COLO829 (cell line): ENCODE measurements around the gene SPAG7.

ENCODE experiments used
- DNase-seq: peaks from one replicate; pipeline ENCODE4 v3.0.0; 2012; ENCODE audit warnings: low spot score

Gene SPAG7

DNA sequence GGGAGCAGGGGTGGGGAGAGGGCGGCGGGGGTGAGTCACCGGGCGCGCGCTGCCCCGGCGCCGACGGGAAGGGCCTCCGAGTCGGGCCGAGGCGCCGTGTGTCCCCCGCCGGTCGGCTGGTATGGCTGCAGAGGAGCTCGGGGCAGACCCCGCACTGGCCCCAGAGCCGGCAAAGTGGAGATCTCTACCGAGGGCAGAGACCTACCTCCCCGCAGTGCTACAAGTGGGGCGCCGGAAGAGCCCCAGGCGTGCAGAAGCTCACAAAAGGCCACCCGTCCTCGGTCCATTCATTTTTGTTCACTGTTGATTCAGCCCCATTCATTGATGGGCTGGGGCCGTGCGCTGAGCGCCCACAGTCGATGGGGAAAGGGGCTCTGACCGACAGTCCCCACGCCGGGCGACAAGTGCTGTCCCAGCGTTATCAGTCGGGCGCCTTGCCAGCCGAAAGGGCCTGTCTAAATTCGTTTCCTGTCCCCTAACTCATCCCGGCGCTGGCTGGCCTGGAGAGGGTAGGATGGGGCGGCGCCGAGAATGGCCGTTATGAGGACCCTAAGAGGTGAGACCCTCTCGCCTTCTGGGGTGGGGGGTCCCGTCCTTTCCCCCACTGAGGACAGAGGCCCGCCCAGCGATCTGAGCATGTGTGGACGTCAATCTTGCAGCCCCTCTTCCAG lies 17.4 kb downstream of the SPAG7 start:
- no peak for DNase-seq

DNA sequence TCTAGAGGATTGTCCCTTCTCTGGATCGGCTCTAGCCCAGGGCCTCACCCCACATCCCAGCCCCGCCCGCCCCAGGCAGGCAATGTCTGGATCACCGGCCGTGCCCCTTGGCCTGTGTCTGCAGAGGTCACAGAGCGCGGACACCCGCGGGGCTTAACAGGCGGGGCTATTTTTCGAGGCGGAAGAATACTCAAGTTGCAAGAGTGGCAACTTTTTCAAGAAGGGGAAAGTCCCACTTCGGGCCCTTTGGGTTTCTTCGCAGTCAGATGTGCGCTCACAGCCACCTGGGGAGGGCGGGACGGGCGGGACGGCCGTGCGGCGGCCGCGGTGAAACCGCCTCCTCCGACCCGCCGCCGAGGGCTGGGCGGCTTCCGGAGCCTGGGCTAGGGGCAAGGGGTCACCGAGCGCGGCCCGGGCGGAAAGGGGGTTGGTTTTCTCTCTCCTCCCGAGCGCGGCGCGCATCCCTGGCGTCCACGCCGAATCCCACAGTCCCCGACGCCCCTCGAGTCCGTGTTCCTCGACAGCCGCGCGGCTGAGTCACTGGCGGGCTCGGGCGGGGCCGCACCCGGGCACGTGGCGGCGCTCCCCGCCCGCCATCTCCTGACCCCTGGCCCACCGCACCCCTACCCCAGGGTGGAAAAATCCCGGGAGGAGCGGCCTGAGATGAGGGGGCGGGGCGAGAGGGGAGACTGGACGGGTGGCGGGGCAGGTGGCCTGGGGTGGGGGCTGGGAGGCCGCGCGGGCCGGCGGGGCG lies 18.1 kb downstream of the SPAG7 start:
- no peak for DNase-seq

DNA sequence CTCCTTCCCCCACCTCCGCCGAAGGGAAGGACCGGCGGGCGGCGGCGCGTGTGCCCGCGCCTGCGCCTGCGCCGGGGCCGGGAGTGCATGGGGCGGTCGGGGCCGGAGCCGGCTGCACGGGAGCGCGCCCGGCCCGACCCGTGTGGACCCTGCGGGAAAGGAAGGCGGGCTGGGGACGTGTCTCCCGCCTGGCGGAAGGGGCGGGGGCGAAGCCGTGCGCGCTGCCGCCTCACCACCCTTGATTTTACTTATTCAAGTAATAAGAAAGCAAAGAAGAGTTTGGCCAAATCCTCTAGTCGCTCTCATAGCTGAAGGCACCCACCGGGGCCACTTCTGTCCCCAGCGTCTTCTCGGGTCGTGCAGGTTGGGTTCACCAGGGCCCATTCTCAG lies 18.7 kb downstream of the SPAG7 start:
- peak; percentile 88 for DNase-seq

DNA sequence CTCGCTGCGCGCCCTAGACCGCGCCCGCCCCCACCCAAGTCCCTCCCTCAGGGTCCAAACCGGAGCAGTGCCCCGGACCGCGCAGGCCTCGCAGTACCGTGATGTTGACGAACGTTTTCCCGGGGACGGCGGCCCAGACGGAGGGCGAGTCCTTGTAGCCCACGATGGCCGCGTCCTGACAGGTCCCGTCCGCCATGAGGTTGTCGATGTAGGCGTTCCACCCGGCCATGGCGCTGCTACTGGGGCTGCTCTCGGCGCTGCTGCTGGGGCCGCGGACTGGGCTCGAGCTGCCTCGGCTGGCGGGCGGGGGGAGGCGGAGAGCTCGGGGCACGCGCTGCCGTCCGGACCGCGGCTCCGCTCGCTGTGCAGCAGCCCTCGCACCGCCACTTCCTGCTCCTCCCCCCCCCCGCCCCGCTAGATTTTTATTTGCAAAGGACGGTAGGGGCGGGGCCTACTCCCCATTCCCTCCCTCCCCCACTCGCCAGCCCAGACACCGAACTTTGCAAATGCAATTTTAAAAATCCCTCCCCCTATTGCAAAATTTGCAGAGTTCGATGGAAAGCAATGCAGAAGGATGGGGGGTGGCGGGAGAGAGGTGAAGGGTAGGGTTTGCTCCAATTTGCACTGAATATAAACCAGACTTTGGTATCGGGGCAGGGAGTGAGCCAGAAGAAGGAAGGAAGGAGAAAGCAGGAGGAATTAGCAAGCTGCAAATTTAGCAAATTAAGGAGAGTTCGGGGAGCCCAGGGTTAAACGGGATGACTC lies 19.3 kb downstream of the SPAG7 start, which contains the start of gene PFN1:
TSS of gene PFN1 (minus strand) at position 365 of the 765 bp plus-strand sequence. CDS start at position 229, 136 bp downstream.
- peak; percentile 86 for DNase-seq

DNA sequence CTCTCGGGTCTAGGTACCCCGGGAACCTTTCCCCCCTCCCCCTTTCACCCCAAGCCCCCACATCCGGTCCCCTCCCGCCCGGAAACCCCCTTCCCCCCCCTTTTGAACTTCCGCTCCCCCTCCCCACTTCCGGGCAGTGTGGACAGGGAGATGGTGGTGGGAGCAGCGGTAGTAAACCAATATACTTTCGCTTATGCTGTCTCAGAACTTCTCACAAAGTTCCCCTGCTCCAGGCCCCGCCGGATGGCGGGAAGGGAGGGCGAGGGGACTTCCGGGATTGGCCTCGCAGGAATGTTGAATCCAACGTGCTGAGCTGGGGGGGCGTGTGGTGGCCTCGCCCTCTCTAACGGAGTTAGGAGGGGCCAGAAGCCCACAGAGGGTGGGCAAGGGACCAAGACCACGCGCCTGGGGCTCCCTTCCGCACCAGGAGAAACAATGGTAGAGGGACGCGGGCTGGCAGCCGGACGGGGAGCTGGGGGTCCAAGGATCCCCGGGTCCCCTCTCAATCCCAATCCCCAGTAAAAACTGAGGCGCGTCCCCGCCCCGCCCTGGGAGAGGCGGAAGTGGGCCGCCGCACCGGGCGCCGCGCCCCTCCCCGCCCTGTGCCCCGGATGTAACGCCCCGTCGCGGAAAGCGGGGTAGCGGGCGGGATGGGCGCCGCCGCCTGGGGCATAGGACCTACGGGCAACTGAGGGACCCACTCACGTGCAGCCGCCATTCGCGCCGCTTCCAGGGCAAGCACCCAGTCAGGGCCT lies 20.0 kb downstream of the SPAG7 start:
- DNase-seq: no peak

DNA sequence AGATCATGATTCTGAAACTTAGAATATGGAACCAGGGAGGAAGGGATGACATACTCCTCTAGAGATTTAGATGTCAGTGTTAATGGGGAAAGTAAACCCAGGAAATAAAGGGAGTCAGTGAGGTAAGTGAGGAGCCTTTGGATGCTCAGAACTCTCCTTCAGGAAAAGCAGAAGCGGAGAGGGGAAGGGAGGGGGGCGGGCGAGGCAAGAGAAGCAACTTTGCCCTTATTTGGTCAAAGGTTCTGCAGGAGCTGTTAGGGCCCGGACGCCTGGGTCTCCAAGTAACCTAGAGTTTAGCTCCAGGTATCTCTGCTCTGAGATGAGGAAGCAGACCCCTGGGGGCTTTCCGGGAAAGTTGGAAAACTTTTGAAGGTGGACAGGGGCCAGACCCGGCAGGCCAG lies 20.6 kb downstream of the SPAG7 start:
- DNase-seq: no peak

DNA sequence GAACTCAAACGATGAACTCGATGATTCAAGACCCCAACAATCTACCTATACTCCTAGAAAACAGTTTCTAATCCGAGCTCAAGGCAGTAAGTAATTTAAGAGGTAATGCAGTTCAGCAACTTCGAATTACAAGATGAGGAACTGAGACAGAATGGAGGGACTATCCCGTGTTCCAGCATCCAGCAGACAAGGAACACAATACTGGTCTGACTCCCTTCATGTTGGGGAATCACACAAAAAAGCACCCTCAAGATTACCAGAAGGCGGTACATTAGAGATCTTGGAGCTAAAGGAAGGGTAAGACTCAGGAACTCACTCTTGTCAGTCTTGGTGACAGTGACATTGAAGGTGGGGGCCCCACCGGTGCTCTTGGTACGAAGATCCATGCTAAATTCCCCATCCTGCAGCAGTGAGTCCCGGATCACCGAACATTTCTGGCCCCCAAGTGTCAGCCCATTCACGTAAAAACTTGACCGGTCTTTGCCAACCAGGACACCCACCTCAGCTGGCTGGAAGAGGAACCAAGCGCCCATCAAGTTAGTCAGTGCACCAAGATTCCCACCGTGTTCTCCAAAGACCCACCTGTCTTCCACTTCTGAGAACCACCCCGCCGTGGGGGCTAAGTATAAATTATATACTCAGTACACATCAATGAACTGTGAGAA lies 21.2 kb downstream of the SPAG7 start:
- no peak for DNase-seq

DNA sequence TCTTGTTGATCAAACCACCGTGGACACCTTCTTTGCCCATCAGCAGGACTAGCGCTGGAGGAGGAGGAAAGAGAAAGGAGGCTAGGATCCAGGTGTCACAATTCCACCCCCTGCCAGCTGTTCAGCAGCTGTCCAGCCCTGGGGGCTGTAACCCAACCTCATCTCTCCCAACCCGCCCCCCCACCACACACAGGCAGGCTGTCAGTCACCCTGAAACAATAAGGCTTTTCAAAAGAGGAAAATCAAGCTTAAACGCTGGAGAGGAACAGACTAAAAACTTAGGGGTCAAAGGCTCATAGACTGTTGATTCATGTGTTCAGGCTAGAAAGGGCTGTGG lies 21.7 kb downstream of the SPAG7 start:
- no peak for DNase-seq

DNA sequence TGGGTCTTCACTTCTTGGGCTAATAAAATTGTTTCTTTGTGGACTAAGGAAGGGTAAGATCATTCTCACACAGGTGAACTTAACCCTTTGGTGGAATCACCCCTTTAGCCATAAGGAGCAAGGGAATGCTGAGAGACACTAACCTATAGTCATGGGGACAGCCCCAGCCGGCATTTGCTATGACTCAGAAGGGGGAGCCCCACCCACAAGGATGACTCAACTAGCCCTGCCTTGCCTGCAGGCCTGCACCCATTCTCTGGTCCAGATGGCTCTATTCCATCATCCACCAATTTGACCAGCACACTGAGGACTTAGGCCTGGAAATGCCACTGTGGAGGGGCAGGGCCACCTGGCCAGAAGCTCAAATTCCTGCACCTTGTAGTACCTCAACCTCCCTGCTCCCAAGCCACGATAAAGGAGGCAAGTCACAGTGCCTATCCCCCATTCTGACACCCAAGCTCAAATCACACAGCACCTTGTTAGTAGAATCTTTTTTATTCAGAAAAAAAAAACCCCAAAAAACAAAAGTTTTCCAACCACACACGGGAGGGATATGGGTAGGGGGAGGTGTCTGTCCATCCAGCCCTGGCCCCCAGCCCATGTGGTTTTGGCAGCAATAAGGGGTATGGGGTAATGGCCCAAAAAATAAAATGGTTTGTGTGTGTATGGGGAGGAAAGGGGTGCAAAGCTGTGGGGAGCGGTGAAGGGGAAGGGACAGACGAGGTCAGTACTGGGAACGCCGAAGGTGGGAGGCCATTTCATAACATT lies 22.3 kb downstream of the SPAG7 start:
- peak; percentile 90 for DNase-seq

DNA sequence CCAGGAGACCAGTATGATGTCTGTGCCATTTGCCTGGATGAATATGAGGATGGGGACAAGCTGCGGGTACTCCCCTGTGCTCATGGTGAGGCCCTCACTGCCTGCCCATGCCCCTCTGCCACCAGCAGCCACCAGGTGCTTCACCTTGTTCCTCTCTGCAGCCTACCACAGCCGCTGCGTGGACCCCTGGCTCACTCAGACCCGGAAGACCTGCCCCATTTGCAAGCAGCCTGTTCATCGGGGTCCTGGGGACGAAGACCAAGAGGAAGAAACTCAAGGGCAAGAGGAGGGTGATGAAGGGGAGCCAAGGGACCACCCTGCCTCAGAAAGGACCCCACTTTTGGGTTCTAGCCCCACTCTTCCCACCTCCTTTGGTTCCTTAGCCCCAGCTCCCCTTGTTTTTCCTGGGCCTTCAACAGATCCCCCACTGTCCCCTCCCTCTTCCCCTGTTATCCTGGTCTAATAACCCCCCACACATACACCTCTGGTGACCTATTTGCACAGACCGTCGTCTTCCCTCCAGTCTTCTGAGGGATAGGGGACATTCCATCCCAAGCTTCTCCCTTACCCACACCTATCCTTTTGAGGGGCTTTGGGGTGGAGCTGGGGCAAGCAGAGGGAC lies 23.0 kb downstream of the SPAG7 start:
- no peak for DNase-seq

DNA sequence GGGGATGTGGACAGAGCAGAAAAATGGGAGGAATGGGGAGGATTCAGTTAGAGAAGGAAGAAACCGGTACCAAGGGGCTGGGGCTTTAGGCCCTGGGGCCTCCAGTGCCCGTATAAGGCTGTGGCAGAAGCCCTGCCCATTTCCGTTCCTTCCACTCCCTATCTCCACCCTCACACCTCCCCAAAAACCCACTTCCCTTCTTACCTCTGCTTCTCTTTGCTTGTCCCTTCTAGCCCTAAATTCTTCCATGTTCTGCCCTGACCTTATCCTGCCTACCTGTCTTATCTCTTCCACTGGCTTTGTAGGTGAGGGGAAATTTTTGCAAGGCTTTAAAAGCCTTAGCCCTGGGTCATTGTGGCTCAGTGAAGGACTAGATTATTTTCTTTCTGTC lies 23.5 kb downstream of the SPAG7 start:
- no peak for DNase-seq

DNA sequence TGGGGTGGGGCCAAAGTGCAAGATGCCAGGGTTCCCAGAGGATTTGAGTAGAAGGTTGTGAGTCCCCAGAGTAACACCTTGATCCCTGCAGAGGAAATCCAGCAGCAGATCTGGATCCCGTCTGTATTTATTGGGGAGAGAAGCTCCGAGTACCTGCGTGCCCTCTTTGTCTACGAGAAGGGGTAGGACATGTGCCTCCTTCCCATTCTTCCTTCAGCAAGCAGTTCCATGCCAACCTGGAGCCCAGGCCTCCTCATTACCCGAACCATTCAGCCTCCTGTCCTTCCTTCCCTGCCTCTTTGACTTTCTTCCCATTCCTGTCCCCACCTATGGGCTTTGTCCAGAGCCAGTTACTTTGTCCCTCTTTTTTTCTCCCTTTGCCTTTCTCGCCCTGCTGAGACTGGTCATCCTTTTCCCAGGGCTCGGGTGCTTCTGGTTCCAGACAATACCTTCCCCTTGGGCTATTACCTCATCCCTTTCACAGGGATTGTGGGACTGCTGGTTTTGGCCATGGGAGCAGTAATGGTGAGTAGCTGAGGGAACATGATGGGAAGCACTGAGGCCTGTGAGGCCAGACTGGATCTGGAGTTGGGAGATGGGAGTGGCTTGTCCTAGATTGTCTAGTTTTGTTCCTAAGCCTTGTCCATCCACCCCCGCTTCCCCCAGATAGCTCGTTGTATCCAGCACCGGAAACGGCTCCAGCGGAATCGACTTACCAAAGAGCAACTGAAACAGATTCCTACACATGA lies 24.7 kb downstream of the SPAG7 start:
- DNase-seq: no peak

DNA sequence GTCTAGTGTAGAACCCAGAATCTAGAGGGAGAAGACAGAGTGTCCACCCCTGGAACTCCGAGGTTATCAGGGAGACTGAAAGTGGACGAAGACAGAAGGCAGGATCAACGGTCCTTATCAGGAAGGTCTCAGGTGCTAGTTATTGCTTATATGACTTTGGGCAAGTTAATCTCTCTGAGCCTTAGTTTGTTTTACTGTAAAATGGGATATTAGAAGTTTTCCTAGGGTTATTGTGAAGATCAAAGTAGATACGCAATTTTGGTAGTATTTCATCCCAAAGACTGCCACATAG lies 26.4 kb downstream of the SPAG7 start:
- no peak for DNase-seq

DNA sequence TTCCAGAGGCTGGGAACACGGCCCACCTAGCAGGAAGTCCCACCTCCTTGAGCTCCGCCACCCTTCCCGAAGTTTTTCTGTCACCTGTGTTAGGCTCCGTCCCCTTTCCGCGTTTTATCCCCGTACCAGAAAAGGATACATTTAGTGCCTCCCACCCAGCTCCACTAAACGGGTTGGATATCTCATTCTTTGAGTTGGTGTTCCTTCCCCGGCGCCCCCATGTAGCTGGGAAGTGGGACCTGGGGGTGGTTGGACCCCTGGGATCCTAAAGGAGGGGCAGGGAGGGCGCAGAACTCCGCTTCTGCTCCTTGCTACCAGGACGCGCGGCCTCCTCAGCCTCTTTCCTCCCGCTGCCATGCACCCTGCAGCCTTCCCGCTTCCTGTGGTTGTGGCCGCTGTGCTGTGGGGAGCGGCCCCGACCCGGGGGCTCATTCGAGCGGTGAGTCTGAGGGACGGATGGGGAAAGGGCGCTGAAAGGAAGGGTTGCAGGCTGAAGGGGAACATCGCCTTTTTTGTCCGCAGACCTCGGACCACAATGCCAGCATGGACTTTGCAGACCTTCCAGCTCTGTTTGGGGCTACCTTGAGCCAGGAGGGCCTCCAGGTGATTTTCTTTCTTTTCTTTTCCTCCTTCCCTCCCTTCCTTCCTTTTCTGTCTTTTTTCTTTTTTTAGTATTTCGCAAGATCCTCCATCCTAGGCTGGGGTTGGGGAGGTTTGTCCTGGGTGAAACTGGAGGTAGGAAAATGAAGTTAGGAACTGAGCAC lies 26.9 kb downstream of the SPAG7 start:
- peak; percentile 87 for DNase-seq

DNA sequence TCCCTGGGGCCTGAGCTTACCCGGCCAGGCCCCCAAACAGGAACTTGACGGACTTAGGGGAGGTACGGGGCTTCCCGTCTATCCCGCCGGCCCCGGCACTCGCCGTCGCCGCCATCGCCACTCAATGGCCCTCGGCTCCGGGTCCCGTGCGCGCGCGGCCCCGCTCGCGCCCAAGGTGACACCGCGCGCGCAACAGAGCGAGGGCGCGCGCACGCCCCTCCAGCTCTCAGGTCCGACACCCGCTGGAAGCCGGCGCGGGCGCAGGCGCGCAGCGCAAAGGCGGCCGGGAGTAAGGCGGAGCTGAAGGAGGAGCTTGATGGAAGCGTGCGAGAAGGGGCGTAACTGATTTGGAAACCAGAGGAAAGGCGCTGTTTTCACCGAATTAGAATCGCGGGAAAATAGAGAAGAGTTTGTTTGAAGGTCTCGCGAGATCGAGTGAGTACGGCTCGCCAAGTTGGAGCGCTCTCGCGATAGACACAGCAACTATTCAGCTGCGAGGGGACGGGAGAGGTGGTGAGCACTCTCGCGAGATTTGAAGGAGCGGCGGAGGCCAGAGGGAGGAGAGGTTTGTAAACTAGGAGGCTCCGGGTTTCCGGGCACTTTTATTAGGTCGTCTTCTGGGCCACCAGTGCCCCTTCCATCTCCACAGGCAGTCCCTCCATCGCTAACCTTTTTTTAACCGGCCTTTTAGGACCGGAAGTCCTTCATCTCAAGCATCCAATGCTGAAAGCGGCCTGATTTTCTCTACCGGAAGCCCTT lies 27.6 kb downstream of the SPAG7 start, which contains the start of the genes RNF167 and SLC25A11:
TSS of gene RNF167 (plus strand) at position 473 of the 759 bp plus-strand sequence. CDS start 642 bp downstream, outside the sequence.
TSS of gene SLC25A11 (minus strand) at position 251 of the 759 bp plus-strand sequence. CDS start at position 115, 136 bp downstream.
- peak; percentile 100 for DNase-seq

DNA sequence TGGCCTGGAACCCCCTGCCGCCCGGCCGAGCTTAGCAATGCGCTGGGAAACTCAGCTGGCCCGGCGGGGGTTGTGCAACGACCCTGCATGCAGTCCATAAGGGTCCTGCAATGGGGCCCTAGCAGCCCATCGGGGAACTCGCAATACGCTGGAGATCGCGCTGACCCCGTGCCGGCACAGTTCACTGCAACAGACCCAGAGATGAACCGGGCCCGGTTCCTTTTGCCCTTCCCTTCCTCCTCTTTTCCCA lies 28.1 kb downstream of the SPAG7 start:
- no peak for DNase-seq

DNA sequence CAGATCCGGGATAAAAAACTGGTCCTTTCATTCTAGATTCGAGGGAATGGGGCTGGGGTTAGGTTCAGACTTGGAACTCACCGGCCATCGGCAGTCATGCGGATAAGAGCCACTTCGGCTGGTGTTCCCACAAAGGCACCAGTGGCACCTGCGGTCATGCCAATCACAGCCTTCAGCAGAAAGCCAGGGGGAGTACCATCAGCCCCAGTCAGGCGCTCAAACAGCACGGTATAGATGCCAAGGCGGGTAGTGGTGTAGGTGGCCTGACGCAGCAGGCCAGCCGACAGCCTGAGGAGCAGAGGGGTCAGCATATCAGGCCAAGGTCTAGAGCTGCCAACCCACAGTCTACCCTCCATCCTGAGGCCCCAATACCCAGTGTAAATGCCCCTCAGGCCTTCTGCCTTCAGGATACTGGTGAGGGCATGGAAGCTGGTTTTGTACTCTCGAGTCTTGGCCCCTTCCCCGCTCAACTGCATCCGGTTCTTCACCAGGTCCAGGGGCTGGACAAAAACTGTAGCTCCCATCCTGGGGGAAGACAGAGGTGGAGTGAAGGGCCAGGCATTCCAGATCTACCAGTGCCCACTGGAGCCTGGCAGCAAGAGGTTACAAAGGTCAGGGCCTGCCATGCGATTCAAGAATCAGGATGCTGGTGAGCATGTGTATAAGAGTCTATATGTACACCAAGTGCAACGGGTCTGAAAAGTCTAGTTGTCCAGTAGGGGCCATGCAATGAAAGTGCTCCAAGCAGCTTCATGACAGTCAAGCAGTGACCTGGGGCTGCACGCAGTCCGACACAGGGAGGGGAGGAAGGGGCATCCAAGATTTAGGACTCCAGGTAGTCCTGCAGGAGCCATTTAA lies 28.7 kb downstream of the SPAG7 start:
- DNase-seq: no peak

DNA sequence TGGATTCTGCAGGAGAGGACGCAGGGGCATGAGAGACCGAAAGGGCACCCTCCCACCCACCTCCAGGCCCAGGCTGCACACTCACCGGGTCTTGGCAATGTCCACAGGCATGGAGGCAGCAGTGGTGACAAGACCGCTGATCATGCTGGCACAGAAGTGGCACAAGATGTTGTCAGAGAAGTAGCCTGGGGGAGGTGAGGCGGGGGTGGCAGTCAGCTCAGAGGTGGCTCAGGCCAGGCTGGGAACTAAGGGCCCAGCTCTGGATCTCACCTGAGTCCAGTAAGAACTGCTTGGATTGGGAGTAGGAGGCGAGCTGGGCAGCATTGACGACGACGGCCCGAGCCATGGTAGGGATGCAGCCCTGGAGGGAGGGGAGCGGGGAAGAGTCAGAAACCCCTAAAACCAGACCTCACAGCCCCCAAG lies 29.5 kb downstream of the SPAG7 start:
- no peak for DNase-seq
